ENCODE measurements around the gene WIZ. TPM values are rescaled to one million over a fixed set of nuclear protein-coding genes. Genes with fewer than 3 reads are reported as not detected.
"Not testable (repeated sequence)": the region's sequence is repeated elsewhere in the genome, so short reads cannot be mapped to it uniquely, and the experiment has no call there.

WIZ gene
- total and polyA plus RNA-seq, 11 donors: 19.0 to 52.4 (median 25.7) TPM

DNA sequence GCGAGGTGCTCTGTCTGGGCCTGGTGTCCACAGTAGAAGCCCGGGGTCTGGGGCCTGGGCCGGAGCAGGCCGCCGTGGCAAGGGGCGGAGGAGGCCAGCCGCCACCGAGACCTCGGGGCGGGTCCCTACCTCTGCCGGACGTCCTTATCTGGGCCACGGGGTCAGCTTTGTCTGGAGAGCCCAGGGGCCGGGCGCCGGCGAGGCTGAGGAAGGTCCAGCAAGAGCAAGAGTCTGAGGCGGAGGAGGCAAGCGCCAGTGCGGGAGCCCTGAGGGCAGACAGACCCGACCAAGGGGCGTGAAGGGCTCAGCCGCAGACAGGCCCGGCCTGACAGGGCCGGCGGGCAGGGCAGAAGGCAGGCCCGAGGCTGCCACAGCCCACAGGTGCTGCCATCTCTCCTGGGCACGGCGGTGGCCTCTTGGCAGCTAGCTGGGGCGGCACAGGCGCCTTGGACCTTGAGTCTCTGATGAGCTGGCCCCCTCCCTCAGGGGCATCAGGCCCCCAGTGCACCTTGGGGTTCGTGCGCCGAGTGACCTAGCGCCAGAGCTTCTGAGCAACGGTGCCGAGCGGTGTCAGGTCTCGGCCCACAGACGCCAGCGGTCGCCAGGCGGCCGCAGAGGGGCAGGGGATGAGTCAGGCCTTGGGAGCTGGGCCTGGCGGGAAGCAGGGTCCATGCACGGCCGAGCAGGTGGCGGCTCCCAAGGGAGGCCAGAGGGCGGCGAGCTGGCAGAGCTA, 51.1 kb downstream of the WIZ start:
- no peaks in the 10 kb centered on the region for H3K9me3 ChIP-seq
- WGBS, 4 donors: 82 to 90% (median 87%) methylated on average over 38 to 50 of the region's 50 CpGs
- DNase-seq (no peak), ATAC-seq (no peak)
- no peaks in the 10 kb centered on the region for H3K27me3 ChIP-seq
- H3K4me1 ChIP-seq: peaks cover 8 to 38% (median 26%) of the 10 kb centered on the region in 12 donors
- H3K4me3 ChIP-seq: no peak overlapping the region
- peaks cover 0 to 96% (median 80%) of the 10 kb centered on the region in 9 donors for H3K36me3 ChIP-seq
- TF ChIP-seq, protein P1, sequence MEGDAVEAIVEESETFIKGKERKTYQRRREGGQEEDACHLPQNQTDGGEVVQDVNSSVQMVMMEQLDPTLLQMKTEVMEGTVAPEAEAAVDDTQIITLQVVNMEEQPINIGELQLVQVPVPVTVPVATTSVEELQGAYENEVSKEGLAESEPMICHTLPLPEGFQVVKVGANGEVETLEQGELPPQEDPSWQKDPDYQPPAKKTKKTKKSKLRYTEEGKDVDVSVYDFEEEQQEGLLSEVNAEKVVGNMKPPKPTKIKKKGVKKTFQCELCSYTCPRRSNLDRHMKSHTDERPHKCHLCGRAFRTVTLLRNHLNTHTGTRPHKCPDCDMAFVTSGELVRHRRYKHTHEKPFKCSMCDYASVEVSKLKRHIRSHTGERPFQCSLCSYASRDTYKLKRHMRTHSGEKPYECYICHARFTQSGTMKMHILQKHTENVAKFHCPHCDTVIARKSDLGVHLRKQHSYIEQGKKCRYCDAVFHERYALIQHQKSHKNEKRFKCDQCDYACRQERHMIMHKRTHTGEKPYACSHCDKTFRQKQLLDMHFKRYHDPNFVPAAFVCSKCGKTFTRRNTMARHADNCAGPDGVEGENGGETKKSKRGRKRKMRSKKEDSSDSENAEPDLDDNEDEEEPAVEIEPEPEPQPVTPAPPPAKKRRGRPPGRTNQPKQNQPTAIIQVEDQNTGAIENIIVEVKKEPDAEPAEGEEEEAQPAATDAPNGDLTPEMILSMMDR (IDR thresholded peaks at IDR 0.05): no peak
- no peak for TF ChIP-seq POLR2A (IDR thresholded peaks at IDR 0.05)
- H3K27ac ChIP-seq: no peak overlapping the region
- intact Hi-C loops (cut with DNase I): no loop called here

DNA sequence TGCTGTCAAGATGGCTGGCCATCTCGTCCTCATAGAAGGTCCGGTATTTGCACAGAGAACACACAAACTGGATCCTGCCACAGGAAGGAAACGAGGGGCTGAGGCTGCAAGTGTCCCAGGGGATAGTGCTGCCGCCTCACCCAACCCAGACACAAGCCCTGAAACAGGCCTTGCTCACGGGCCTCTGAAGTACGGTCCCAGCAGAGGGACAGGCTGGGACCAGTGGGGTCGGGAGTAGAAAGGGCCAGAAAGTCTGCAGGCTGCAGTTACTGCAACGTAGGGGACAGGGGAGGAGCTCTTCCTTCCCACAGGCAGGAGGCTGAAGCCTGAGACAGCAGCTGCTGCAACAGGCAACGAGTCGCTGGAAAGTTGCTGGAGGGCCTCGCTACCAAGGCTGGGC, 52.0 kb downstream of the WIZ start:
- Histone ChIP-seq H3K27ac (no peak overlapping the region), H3K36me3 (peaks cover 0 to 94% (median 83%) of the 10 kb centered on the region in 9 donors), H3K4me1 (peaks cover 5 to 29% (median 18%) of the 10 kb centered on the region in 12 donors), H3K9me3 (no peaks in the 10 kb centered on the region), H3K27me3 (no peaks in the 10 kb centered on the region), H3K4me3 (no peak overlapping the region)
- WGBS, 4 donors: 57 to 71% (median 63%) methylated on average over 9 to 11 of the region's 11 CpGs
- no peak for DNase-seq
- TF ChIP-seq POLR2A (IDR thresholded peaks at IDR 0.05): no peak
- TF ChIP-seq, protein P1 (IDR thresholded peaks at IDR 0.05): no peak
- intact Hi-C loops (cut with DNase I): no loop called here
- ATAC-seq: no peak

DNA sequence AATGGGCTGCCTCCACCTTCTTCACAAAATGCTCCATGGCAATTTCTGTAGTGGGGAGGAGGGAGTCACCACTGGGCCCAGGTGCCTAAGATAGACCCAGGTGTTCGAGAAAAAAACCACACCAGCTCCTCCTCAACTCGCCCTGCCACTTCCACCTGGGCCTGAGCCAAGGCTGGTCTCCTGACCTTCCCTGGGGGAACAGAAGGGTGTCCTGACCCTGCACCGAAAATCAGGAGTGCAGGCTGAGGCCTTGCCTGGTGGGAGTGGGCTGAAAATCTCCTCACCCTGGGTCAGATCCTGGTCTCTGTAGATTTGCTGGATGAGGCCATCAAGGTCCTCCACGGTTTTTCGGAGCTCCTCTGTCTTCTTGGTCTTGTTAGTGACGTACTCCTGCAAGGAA, 52.5 kb downstream of the WIZ start:
- TF ChIP-seq, protein P1 (IDR thresholded peaks at IDR 0.05): no peak
- TF ChIP-seq POLR2A (IDR thresholded peaks at IDR 0.05): no peak
- intact Hi-C loops (cut with DNase I): no loop called here

DNA sequence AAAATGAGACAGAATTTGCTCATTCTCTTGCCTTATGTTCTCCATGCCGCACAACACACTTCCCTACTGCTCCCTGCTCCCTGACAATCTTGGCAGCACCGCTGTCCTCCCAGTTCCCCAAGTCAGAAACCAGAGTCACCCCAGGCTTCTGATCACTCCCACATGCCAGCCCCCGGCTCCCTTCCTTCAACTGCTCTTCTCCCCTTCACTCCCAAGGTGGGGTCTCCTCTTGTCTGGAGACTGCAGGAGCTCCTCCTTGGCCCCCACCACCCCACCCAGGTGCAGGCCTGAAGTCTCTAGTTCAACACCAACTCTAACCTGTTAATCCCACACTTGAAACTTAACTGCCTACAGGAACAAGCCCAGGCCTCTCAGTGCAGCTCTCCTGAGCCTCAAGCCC, 53.3 kb downstream of the WIZ start:
- TF ChIP-seq, protein P1 (IDR thresholded peaks at IDR 0.05): no peak
- TF ChIP-seq POLR2A (IDR thresholded peaks at IDR 0.05): no peak
- intact Hi-C loops (cut with DNase I): no loop called here
- Histone ChIP-seq H3K27me3 (no peaks in the 10 kb centered on the region), H3K36me3 (peaks cover 0 to 96% (median 93%) of the 10 kb centered on the region in 9 donors), H3K27ac (no peak overlapping the region), H3K4me1 (peaks cover 0 to 16% (median 6%) of the 10 kb centered on the region in 12 donors), H3K9me3 (no peaks in the 10 kb centered on the region), H3K4me3 (no peak overlapping the region)
- ATAC-seq (no peak), DNase-seq (no peak)
- 94 to 99% (median 98%) methylated on average over 3 of the region's 3 CpGs for WGBS, 4 donors

More for the DNA sequence above, 52.5 kb downstream of the WIZ start:
- Histone ChIP-seq H3K4me3 (no peak overlapping the region), H3K9me3 (no peaks in the 10 kb centered on the region), H3K4me1 (peaks cover 4 to 24% (median 14%) of the 10 kb centered on the region in 12 donors), H3K27me3 (no peaks in the 10 kb centered on the region), H3K27ac (no peak overlapping the region), H3K36me3 (peaks cover 0 to 94% (median 88%) of the 10 kb centered on the region in 9 donors)
- 79 to 87% (median 81%) methylated on average over 6 of the region's 6 CpGs for WGBS, 4 donors
- DNase-seq (no peak), ATAC-seq (no peak)

DNA sequence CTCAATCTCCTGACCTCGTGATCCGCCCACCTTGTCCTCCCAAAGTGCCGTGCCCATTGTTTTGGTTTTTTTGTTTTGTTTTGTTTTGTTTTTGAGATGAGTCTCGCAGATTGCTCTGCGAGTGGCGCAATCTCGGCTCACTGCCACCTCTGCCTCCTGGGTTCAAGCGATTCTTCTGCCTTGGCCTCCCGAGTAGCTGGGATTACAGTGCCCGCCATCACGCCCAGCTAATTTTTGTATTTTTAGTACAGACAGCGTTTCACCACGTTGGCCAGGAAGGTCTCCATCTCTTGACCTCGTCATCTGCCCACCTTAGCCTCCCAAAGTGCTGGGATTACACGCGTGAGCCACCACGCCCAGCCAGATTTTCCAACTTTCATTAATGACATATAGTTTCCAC, 54.5 kb downstream of the WIZ start:
- DNase-seq; H3K27ac ChIP-seq; H3K4me1 ChIP-seq; intact Hi-C loops (cut with DNase I); ATAC-seq; H3K27me3 ChIP-seq; H3K4me3 ChIP-seq; H3K9me3 ChIP-seq: not testable (repeated sequence)
- WGBS, 4 donors: 93 to 96% (median 94%) methylated on average over 17 of the region's 17 CpGs
- peaks cover 0 to 91% (median 88%) of the 10 kb centered on the region in 9 donors for H3K36me3 ChIP-seq
